ENCODE measurements around the gene LZTS2. TPM values are rescaled to one million over a fixed set of nuclear protein-coding genes. Genes with fewer than 3 reads are reported as not detected.

Gene LZTS2
- total RNA-seq, 2 donors from 2014 or later, result 29.7 to 38.4 TPM

- WGBS, 2 donors, result 49 to 52% methylated on average over 11 to 22 of the region's 22 CpGs
- Histone ChIP-seq H3K4me3 (no peak overlapping the region), H3K9me3 (no peaks in the 10 kb centered on the region), H3K36me3 (replicated peaks in 1 of 2; ENCODE audit: insufficient read depth in 1 of 2, low read depth in 2 of 2) (no peaks in the 10 kb centered on the region), H3K27me3 (no peaks in the 10 kb centered on the region), H3K4me1 (peaks cover 13% of the 10 kb centered on the region), H3K27ac (no peak overlapping the region)
- intact Hi-C loops (cut with DNase I), result no loop called here
- TF ChIP-seq CTCF (IDR thresholded peaks at IDR 0.05) (peak in 3 of 7 experiments; percentile 15 to 19 (median 19)), POLR2A (IDR thresholded peaks at IDR 0.05) (no peak)
- no peak for DNase-seq
- ATAC-seq, result no peak
These were observed 12.2 kb downstream of the LZTS2 start for GRCh38 chr10:101011517-101012423.

- peak; percentile 81 for ATAC-seq
- 18 to 23% methylated on average over 11 to 14 of the region's 14 CpGs for WGBS, 2 donors
- peaks cover 13% of the 10 kb centered on the region for H3K4me1 ChIP-seq
- intact Hi-C loops (cut with DNase I), result no loop called here
- H3K27ac ChIP-seq, result peak overlapping the region in 2 of 4 donors; percentile 14 to 15
- no peaks in the 10 kb centered on the region for H3K9me3 ChIP-seq
- no peaks in the 10 kb centered on the region for H3K27me3 ChIP-seq
- TF ChIP-seq POLR2A (IDR thresholded peaks at IDR 0.05) (no peak), CTCF (IDR thresholded peaks at IDR 0.05) (peak; percentile 71 to 98 (median 88))
- DNase-seq, result peak; percentile 83 to 91 (median 89)
- no peaks in the 10 kb centered on the region for H3K36me3 ChIP-seq (replicated peaks in 1 of 2; ENCODE audit: insufficient read depth in 1 of 2, low read depth in 2 of 2)
- H3K4me3 ChIP-seq, result no peak overlapping the region
These were observed 13.1 kb downstream of the LZTS2 start for GRCh38 chr10:101012525-101013364.

- Histone ChIP-seq H3K9me3 (no peaks in the 10 kb centered on the region), H3K27ac (no peak overlapping the region), H3K36me3 (replicated peaks in 1 of 2; ENCODE audit: insufficient read depth in 1 of 2, low read depth in 2 of 2) (no peaks in the 10 kb centered on the region), H3K27me3 (no peaks in the 10 kb centered on the region), H3K4me3 (no peak overlapping the region), H3K4me1 (peaks cover 13% of the 10 kb centered on the region)
- WGBS, 2 donors, result 32 to 39% methylated on average over 9 of the region's 9 CpGs
- ATAC-seq, result no peak
- intact Hi-C loops (cut with DNase I), result no loop called here
- TF ChIP-seq POLR2A (IDR thresholded peaks at IDR 0.05), result no peak
- TF ChIP-seq CTCF (IDR thresholded peaks at IDR 0.05), result no peak
- DNase-seq, result no peak
These were observed 13.8 kb downstream of the LZTS2 start for GRCh38 chr10:101013365-101013825.

GRCh38 chr10:101014230-101014884 lies 14.7 kb downstream of the LZTS2 start:
- H3K9me3 ChIP-seq, result no peaks in the 10 kb centered on the region
- H3K4me3 ChIP-seq, result no peak overlapping the region
- no peaks in the 10 kb centered on the region for H3K27me3 ChIP-seq
- peak; percentile 81 to 91 (median 86) for DNase-seq
- no peak overlapping the region for H3K27ac ChIP-seq
- H3K36me3 ChIP-seq (replicated peaks in 1 of 2; ENCODE audit: insufficient read depth in 1 of 2, low read depth in 2 of 2), result no peaks in the 10 kb centered on the region
- 5 to 7% methylated on average over 8 to 11 of the region's 11 CpGs for WGBS, 2 donors
- intact Hi-C loops (cut with DNase I), result no loop called here
- peaks cover 13% of the 10 kb centered on the region for H3K4me1 ChIP-seq
- peak; percentile 82 to 95 (median 91) for TF ChIP-seq CTCF (IDR thresholded peaks at IDR 0.05)
- TF ChIP-seq POLR2A (IDR thresholded peaks at IDR 0.05), result no peak
- peak; percentile 70 for ATAC-seq
